ENCODE results near the gene BCKDK. TPM values are rescaled to one million over a fixed set of nuclear protein-coding genes. Genes with fewer than 3 reads are reported as not detected.

The BCKDK gene
- total RNA-seq = 80.2 and 85.1 TPM in 2 replicates

GRCh38 chr16:31108035-31108793 is at the start of gene BCKDK:
Gene BCKDK, plus strand, starts transcription at chr16:31108386. Its CDS starts 838 bp downstream, at chr16:31109224.

GRCh38 chr16:31073970-31074813 is 34.0 kb upstream of the BCKDK start, which contains the start of the genes ZNF646 and ZNF668:
Gene ZNF646, plus strand, starts transcription at chr16:31074422. Its CDS starts 1,903 bp downstream, at chr16:31076325.
Gene ZNF668, minus strand, starts transcription at chr16:31074240. Its CDS starts 9,781 bp downstream, at chr16:31064459.

GRCh38 chr16:31088459-31089183 is 19.6 kb upstream of the BCKDK start, which contains the start of gene PRSS53:
Gene PRSS53, minus strand, starts transcription at chr16:31088943. Its CDS starts 134 bp downstream, at chr16:31088809.

GRCh38 chr16:31094424-31095120 is 13.6 kb upstream of the BCKDK start, which contains the start of gene VKORC1:
Gene VKORC1, minus strand, starts transcription at chr16:31094797. Its CDS starts 68 bp downstream, at chr16:31094729.

GRCh38 chr16:31117384-31118222 is 9.4 kb downstream of the BCKDK start, which contains the start of gene KAT8:
Gene KAT8, plus strand, starts transcription at chr16:31117664. Its CDS starts 18 bp downstream, at chr16:31117682.

GRCh38 chr16:31135535-31136286 is 27.5 kb downstream of the BCKDK start, which contains the start of gene PRSS8:
Gene PRSS8, minus strand, starts transcription at chr16:31135727. Its CDS starts 229 bp downstream, at chr16:31135498.

GRCh38 chr16:31149894-31150890 is 42.0 kb downstream of the BCKDK start, which contains the start of gene PRSS36:
Gene PRSS36, minus strand, starts transcription at chr16:31150066. Its CDS starts 31 bp downstream, at chr16:31150035.

Other genes starting within 250 kb of the BCKDK start
- 31.2 and 55.5 TPM in 2 replicates for gene BCL7C, start 214.3 kb upstream of the BCKDK start, total RNA-seq
- 3.4 and 5.2 TPM in 2 replicates for gene CTF1, start 211.8 kb upstream of the BCKDK start, total RNA-seq
- gene FBXL19, start 184.8 kb upstream of the BCKDK start, total RNA-seq = 21.2 and 26.6 TPM in 2 replicates
- 39.7 and 90.1 TPM in 2 replicates for gene ORAI3, start 159.3 kb upstream of the BCKDK start, total RNA-seq
- 3.5 and 4.4 TPM in 2 replicates for gene SETD1A, start 150.6 kb upstream of the BCKDK start, total RNA-seq
- 13.2 and 22.6 TPM in 2 replicates for gene HSD3B7, start 123.2 kb upstream of the BCKDK start, total RNA-seq
- 0.91 and 7.0 TPM in 2 replicates for gene STX1B, start 97.7 kb upstream of the BCKDK start, total RNA-seq
- gene STX4, start 74.8 kb upstream of the BCKDK start, total RNA-seq = 15.5 and 21.8 TPM in 2 replicates
- gene ZNF668, start 34.1 kb upstream of the BCKDK start, total RNA-seq = 10.5 and 15.1 TPM in 2 replicates
- gene ZNF646, start 34.0 kb upstream of the BCKDK start, total RNA-seq = 10.0 and 17.1 TPM in 2 replicates
- 0.52 and 8.1 TPM in 2 replicates for gene PRSS53, start 19.4 kb upstream of the BCKDK start, total RNA-seq
- 269 and 310 TPM in 2 replicates for gene VKORC1, start 13.6 kb upstream of the BCKDK start, total RNA-seq
- 22.1 and 43.8 TPM in 2 replicates for gene KAT8, start 9.3 kb downstream of the BCKDK start, total RNA-seq
- gene PRSS8, start 27.3 kb downstream of the BCKDK start, total RNA-seq = 4.1 TPM in 1 of 2 replicates, not detected in the other
- gene PRSS36, start 41.7 kb downstream of the BCKDK start, total RNA-seq = 0.13 TPM in 1 of 2 replicates, not detected in the other
- gene FUS, start 71.8 kb downstream of the BCKDK start, total RNA-seq = 49.5 and 60.5 TPM in 2 replicates
- 54.6 and 86.6 TPM in 2 replicates for gene PYCARD, start 94.4 kb downstream of the BCKDK start, total RNA-seq
- gene TRIM72, start 105.7 kb downstream of the BCKDK start, total RNA-seq = 0.40 TPM in 1 of 2 replicates, not detected in the other
- gene PYDC1, start 108.7 kb downstream of the BCKDK start, total RNA-seq = not detected in 2 replicates
- gene ITGAM, start 151.6 kb downstream of the BCKDK start, total RNA-seq = not detected in 2 replicates
- gene ITGAX, start 246.8 kb downstream of the BCKDK start, total RNA-seq = not detected in 2 replicates